Fibroblast of pulmonary artery (primary cell): Measurements from ENCODE around the gene CD96.

Source experiments
- DNase-seq: peaks from one replicate; pipeline ENCODE4 v3.0.0-alpha.2; 2010; ENCODE audit warnings: low read depth
- H3K4me3 ChIP-seq: replicated peaks from 2 replicates; pipeline ENCODE4 v1.5.1; 2011; ENCODE audit warnings: low read depth, mild to moderate bottlenecking, control low read depth, low read length, moderate library complexity
- CTCF ChIP-seq: IDR thresholded peaks from 2 replicates; pipeline ENCODE4 v1.5.1; 2011; ENCODE audit warnings: mild to moderate bottlenecking, control low read depth, low read length, inconsistent platforms; ENCODE audit errors: missing control alignments

CD96 gene

GRCh38 chr3:111607240-111607920 lies 65.4 kb downstream of the CD96 start:
- H3K4me3 ChIP-seq = no peak overlapping the region
- no peak for DNase-seq
- no peak for TF ChIP-seq CTCF

GRCh38 chr3:111608383-111608782 lies 66.4 kb downstream of the CD96 start:
- H3K4me3 ChIP-seq = no peak overlapping the region
- no peak for TF ChIP-seq CTCF
- DNase-seq = no peak

- no peak overlapping the region for H3K4me3 ChIP-seq
- no peak for DNase-seq
- no peak for TF ChIP-seq CTCF
Measured at GRCh38 chr3:111609700-111610099, 67.7 kb downstream of the CD96 start.

GRCh38 chr3:111610189-111610588 lies 68.2 kb downstream of the CD96 start:
- H3K4me3 ChIP-seq = no peak overlapping the region
- no peak for DNase-seq
- no peak for TF ChIP-seq CTCF

GRCh38 chr3:111610612-111611054 lies 68.6 kb downstream of the CD96 start:
- DNase-seq = no peak
- no peak for TF ChIP-seq CTCF

GRCh38 chr3:111613294-111613693 lies 71.3 kb downstream of the CD96 start:
- no peak for TF ChIP-seq CTCF
- DNase-seq = no peak
- no peak overlapping the region for H3K4me3 ChIP-seq

More at GRCh38 chr3:111610612-111611054, 68.6 kb downstream of the CD96 start:
- H3K4me3 ChIP-seq = no peak overlapping the region

GRCh38 chr3:111615880-111616279 lies 73.9 kb downstream of the CD96 start:
- no peak for DNase-seq
- no peak overlapping the region for H3K4me3 ChIP-seq
- no peak for TF ChIP-seq CTCF
